NB4 (cell line): Measurements from ENCODE around the gene PDYN.

Experiments used
- DNase-seq: peaks from one replicate; pipeline ENCODE4 v3.0.0; 2010; ENCODE audit warnings: low read depth
- H3K4me3 ChIP-seq: one replicate; pipeline ENCODE4 v1.5.1; 2011; ENCODE audit warnings: mild to moderate bottlenecking, low read depth, low read length, moderate library complexity
- MYC ChIP-seq: IDR thresholded peaks from 2 replicates; pipeline ENCODE4 v1.6.1; 2011; ENCODE audit warnings: low read depth, low read length
- POLR2A ChIP-seq: IDR thresholded peaks from 2 replicates; pipeline ENCODE4 v1.6.1; 2011; ENCODE audit warnings: mild to moderate bottlenecking; ENCODE audit not compliant: insufficient read length; ENCODE audit errors: extremely low read depth
- TF ChIP-seq, protein P1 (sequence below): IDR thresholded peaks from 2 replicates; pipeline ENCODE4 v1.6.1; 2011; ENCODE audit warnings: low read depth, low read length
- TF ChIP-seq, protein P2 (sequence below): IDR thresholded peaks from one replicate; pipeline ENCODE4 v1.5.1; 2012; ENCODE audit warnings: low read depth, low read length

The PDYN gene

DNA sequence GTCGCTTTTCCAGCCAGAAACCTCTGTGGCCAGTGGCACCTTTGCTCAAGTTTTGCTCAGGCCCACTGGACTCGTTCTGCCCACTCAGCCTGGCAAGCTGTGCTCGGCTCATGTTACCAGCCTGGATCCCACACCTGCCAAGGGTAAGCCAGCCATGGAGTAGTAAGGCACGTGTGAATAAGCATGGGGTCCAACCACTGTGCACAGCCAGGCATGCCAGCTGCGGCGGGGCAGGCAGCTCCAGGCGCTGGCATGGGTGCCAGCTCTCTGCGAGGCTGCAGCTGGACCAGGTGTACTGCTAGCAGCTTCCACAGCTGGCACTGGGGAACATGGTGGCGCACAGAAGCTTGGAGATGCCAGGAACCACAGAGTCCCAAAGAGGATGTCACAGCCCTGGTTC is 32.1 kb upstream of the PDYN start:
- TF ChIP-seq POLR2A (no peak), MYC (no peak)
- TF ChIP-seq, protein P1, sequence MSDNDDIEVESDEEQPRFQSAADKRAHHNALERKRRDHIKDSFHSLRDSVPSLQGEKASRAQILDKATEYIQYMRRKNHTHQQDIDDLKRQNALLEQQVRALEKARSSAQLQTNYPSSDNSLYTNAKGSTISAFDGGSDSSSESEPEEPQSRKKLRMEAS: no peak
- TF ChIP-seq, protein P2, sequence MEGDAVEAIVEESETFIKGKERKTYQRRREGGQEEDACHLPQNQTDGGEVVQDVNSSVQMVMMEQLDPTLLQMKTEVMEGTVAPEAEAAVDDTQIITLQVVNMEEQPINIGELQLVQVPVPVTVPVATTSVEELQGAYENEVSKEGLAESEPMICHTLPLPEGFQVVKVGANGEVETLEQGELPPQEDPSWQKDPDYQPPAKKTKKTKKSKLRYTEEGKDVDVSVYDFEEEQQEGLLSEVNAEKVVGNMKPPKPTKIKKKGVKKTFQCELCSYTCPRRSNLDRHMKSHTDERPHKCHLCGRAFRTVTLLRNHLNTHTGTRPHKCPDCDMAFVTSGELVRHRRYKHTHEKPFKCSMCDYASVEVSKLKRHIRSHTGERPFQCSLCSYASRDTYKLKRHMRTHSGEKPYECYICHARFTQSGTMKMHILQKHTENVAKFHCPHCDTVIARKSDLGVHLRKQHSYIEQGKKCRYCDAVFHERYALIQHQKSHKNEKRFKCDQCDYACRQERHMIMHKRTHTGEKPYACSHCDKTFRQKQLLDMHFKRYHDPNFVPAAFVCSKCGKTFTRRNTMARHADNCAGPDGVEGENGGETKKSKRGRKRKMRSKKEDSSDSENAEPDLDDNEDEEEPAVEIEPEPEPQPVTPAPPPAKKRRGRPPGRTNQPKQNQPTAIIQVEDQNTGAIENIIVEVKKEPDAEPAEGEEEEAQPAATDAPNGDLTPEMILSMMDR: no peak
- no peak overlapping the region for H3K4me3 ChIP-seq
- no peak for DNase-seq

DNA sequence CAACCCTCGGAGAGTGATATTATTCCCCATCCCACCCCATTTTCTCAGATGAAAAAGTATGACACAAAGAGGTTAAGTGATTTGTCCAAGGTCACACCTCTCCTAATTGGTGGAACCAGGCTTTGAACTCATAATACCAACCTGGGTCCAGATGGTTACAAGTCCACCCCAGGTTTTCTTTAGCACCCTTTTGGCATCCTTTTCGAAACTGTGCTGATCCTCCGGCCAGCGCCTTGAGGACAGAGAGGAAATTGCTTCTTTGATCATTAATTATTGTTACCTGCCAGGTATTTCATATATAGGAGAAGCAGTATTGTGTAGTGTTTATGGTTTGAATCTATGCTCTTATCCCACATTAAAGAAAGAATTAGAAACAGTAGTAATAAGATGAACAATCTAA is 29.3 kb upstream of the PDYN start:
- TF ChIP-seq, protein P2: no peak
- TF ChIP-seq POLR2A (no peak), MYC (no peak)
- TF ChIP-seq, protein P1: no peak
- H3K4me3 ChIP-seq: no peak overlapping the region
- DNase-seq: peak; percentile 32

DNA sequence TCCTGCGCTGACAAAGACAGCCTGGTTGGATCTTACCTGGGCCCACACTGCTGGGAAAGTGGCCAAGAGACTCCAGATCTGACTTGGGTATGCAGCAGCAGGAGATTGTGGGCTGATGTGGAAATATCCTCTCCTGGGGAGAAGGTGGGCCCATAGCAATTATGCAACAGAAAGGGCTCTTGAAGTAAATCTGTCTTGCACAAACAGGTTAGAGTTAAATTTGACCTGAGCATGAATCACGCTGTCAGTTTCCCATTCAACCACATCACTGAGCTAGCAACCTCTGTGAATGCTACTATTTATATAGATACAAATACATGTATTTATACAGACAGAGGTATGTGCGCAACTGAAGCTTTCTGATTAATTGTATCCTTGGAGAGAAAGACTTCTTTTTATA is 28.3 kb upstream of the PDYN start:
- no peak for TF ChIP-seq MYC
- TF ChIP-seq POLR2A: no peak
- TF ChIP-seq, protein P2: no peak
- TF ChIP-seq, protein P1: no peak
- peak; percentile 19 for DNase-seq
- no peak overlapping the region for H3K4me3 ChIP-seq

DNA sequence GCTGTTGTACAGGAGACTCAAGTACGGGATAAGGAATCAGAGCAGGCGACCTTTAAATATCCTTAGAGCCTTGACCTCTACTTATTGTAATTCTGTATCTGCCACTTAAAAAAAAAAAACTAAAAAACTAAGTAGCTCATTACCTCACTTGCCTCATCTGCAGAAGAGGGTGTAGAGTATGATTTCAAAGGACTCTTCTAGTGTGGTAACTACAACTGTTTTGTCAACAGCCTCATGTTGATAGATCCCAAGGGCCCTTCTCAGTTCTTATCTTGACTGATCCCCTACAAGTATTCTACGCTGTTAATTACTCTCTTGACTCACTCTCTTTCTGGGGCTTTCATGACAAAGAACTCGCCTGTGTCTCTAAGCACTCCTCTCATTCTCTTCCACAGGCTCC is 16.7 kb upstream of the PDYN start:
- no peak overlapping the region for H3K4me3 ChIP-seq
- no peak for DNase-seq
- TF ChIP-seq, protein P1: no peak
- TF ChIP-seq POLR2A (no peak), MYC (no peak)

DNA sequence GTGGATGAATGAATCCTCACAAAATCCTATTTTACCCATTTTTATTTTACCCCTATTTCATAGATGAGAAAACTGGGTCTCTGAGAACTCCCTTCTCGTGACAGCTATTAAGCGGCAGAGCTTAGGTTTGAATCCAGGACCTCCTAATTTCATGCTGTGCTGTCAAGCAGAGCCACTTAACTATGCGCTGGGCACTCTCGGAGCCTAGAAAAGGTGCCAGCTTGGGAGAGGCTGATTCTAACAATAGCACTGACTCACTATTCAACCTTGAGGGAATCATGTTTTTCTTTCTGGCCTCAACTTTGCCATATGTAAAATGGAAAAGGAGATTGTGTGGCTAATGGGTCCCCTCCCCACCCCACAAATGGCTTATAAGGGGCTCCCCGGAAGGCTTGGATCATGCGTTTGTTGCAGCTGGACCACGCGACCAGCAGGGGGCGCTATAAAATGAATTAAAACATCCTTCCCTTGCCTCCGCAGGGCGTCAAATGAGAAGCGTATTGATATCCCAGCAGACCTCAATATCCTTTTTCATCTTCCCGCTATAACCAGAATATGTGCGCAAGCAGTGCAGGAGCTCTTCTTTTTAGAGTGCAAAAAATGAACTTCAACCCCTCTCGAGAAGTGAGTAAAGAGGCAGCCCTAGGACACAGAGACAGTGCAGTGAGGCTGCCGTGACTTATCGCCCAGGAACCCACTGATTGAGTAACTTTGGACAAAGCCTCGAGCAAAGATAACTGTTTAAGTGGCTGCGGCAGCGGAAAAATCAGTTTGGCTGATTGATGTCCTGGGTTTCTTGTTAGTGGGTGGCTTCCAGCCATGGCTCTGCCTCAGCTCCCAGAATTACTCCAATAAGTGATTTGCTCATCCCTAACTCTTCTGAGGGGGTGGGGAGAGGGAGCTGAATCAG is 12.8 kb upstream of the PDYN start:
- peak; percentile 74 for DNase-seq
- TF ChIP-seq, protein P1: peak; percentile 61
- TF ChIP-seq, protein P2: peak; percentile 68
- TF ChIP-seq MYC: peak; percentile 47
- TF ChIP-seq POLR2A: no peak

DNA sequence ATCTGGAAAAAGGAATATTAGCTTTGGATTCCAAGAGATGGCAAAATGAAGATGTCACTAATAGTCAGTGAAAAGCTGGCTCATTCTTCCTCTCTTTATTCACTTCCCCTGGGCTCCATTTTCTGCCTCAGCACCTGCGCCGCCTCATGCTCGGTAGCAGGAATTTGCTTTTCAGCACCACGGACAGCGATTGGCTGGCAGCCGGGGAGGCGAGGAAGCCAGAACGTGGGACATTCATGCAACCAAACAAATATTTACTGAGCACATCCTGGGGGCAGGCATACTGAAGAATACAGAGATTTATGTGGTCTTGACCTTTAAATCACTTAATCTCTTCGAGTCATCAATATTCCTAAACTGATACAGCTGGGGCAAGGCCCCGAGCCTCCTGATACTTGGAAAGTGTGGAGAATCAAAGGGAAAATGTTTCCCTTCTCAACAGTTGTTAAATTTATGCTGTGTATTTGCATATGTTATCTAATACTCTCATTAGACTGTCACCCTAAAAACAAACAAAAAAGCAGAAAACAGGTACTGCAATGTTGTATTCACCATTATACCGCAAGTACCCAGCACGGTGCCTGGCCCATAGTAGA is 12.1 kb upstream of the PDYN start:
- no peak overlapping the region for H3K4me3 ChIP-seq
- TF ChIP-seq MYC: no peak; the same call in none of the 2 replicates
- TF ChIP-seq, protein P1: peak; percentile 86
- TF ChIP-seq, protein P2: no peak
- DNase-seq: peak; percentile 79

More for the DNA sequence above, 12.8 kb upstream of the PDYN start:
- no peak overlapping the region for H3K4me3 ChIP-seq
